Spleen (tissue), 11 donors: Measurements from ENCODE around the gene ZBTB5. TPM values are rescaled to one million over a fixed set of nuclear protein-coding genes. Genes with fewer than 3 reads are reported as not detected.

Experiments
- DNase-seq: peaks from one replicate; pipeline ENCODE4 v3.0.0-alpha.2; 2020
- H3K27ac ChIP-seq, 8 donors: fragments of 200-600 bp; sonication (generic) in 7 of 8; 1 replicate in 4 of 8; 2 replicates in 4 of 8; pipeline versions ENCODE4 v1.5.0 to v1.8.0; 2016 to 2021; ENCODE audit warnings: inconsistent platforms in 4 of 8, mild to moderate bottlenecking in 4 of 8, moderate library complexity in 1 of 8
- H3K27me3 ChIP-seq, 7 donors: fragments of 200-600 bp; sonication (generic) in 6 of 7; replicated peaks in 1 of 7; 1 replicate in 4 of 7; 2 replicates in 3 of 7; pipeline versions ENCODE4 v1.5.0 to v1.8.0; 2016 to 2021; ENCODE audit warnings: inconsistent platforms in 3 of 7, mild to moderate bottlenecking in 1 of 7
- H3K36me3 ChIP-seq, 6 donors: fragments of 200-600 bp; sonication (generic) in 5 of 6; 1 replicate in 4 of 6; 2 replicates in 2 of 6; pipeline versions ENCODE4 v1.5.0 to v1.8.0; 2016 to 2021; ENCODE audit warnings: inconsistent platforms in 2 of 6
- H3K4me1 ChIP-seq, 6 donors: fragments of 200-600 bp; sonication (generic) in 5 of 6; 1 replicate in 3 of 6; 2 replicates in 3 of 6; pipeline versions ENCODE4 v1.5.0 to v1.8.0; 2016 to 2021; ENCODE audit warnings: inconsistent platforms in 3 of 6
- H3K4me3 ChIP-seq, 8 donors: fragments of 200-600 bp; sonication (generic) in 7 of 8; 1 replicate in 4 of 8; 2 replicates in 4 of 8; pipeline versions ENCODE4 v1.5.0 to v1.8.0; 2016 to 2021; ENCODE audit warnings: inconsistent platforms in 4 of 8, mild to moderate bottlenecking in 4 of 8, moderate library complexity in 2 of 8
- H3K9me3 ChIP-seq, 8 donors: fragments of 200-600 bp; sonication (generic) in 7 of 8; 1 replicate in 4 of 8; 2 replicates in 4 of 8; pipeline versions ENCODE4 v1.5.0 to v1.8.0; 2016 to 2021; ENCODE audit warnings: inconsistent platforms in 4 of 8
- CTCF ChIP-seq, 11 experiments: fragments of 200-600 bp in 7 of 11; fragments of 450-650 bp in 4 of 11; sonication (generic) in 4 of 11; IDR thresholded peaks in 8 of 11; conservative IDR thresholded peaks in 3 of 11; 1 replicate in 7 of 11; 2 replicates in 4 of 11; pipeline versions ENCODE4 v1.4.0 to v1.8.0; 2016 to 2021; ENCODE audit warnings: antibody characterized with exemption in 11 of 11, inconsistent platforms in 4 of 11, mild to moderate bottlenecking in 1 of 11
- POLR2A ChIP-seq, 3 donors: fragments of 450-650 bp; IDR thresholded peaks; one replicate each; pipeline ENCODE4 v1.5.1; 2017; ENCODE audit warnings: antibody characterized with exemption in 3 of 3, mild to moderate bottlenecking in 1 of 3
- POLR2AphosphoS5 ChIP-seq, 3 donors: sonication (generic); formaldehyde crosslinking; IDR thresholded peaks; one replicate each; pipeline ENCODE4 v1.5.1; 2017; ENCODE audit warnings: antibody characterized with exemption in 3 of 3
- WGBS, 5 donors: extraction: QIAGEN DNeasy Blood & Tissue Kit in 3 of 5; methylation state at CpG; one replicate each; pipeline versions ENCODE4 v1.1.5 to v1.1.7; 2013 to 2018; 5-methylcytosine and 5-hydroxymethylcytosine counted together
- intact Hi-C: fragments of 100-400 bp; cut with DNase I; formaldehyde crosslinking; loops from one replicate; pipeline ENCODE4 v1.15.0; 2023; ENCODE audit warnings: low total_unique reads
- polyA plus RNA-seq, 3 donors: library from polyadenylated mRNA; stranded (reverse); fragments of 200-250 nt; gene quantifications; one replicate each; pipeline ENCODE4 v1.2.1, GENCODE V29; 2013
- total RNA-seq, 7 donors: library from RNA; depleted of rRNA in 3 of 7; stranded (reverse); fragments of >200 nt in 3 of 7; fragmentation: NEBNext Ultra II Directional in 4 of 7; extraction: Animal tissue kit (Norgen Biotek cat#: 25700) in 4 of 7; gene quantifications; one replicate each; pipeline versions ENCODE4 v1.1.0 to v1.2.1, GENCODE V29; 2016 to 2021
- donor health status: healthy with polysubstance abuse.
- donor health status: DM: no; HTN: no; CAD: no; lungs with moderate emphysema.
- donor health status: DM: no; HTN: no; CAD: no.
- donor health status: Bipolar disorder and iron deficiency.
- donor health status: healthy.
- donor health status: DM: no; HTN: no; CAD: no.
- donor health status: DM: yes; HTN: yes; CAD: no.

ZBTB5 gene
- total and polyA plus RNA-seq, 10 donors: 4.7 to 15.1 (median 11.5) TPM

GRCh38 chr9:37501957-37502596 is 36.8 kb upstream of the ZBTB5 start:
- no peak for TF ChIP-seq POLR2A (IDR thresholded peaks at IDR 0.05)
- no peak for TF ChIP-seq CTCF (IDR thresholded peaks at IDR 0.05 in 8 of 11, conservative IDR thresholded peaks at IDR 0.05 in 3 of 11)
- no peak for TF ChIP-seq POLR2AphosphoS5 (IDR thresholded peaks at IDR 0.05)
- peaks cover 0 to 93% (median 70%) of the 10 kb centered on the region in 6 donors for H3K36me3 ChIP-seq
- intact Hi-C loops: no loop called here
- H3K27ac ChIP-seq: peak overlapping the region in 5 of 8 donors; percentile 5 to 51 (median 25)
- H3K4me1 ChIP-seq: peaks cover 0 to 29% (median 3%) of the 10 kb centered on the region in 6 donors
- 60 to 86% (median 62%) methylated on average over 2 of the region's 2 CpGs for WGBS, 5 donors
- no peaks in the 10 kb centered on the region for H3K9me3 ChIP-seq
- no peak for DNase-seq
- H3K27me3 ChIP-seq: no peaks in the 10 kb centered on the region
- no peak overlapping the region for H3K4me3 ChIP-seq

GRCh38 chr9:37499297-37499696 is 34.0 kb upstream of the ZBTB5 start:
- intact Hi-C loops: no loop called here
- H3K36me3 ChIP-seq: peaks cover 0 to 99% (median 87%) of the 10 kb centered on the region in 6 donors
- WGBS, 5 donors: 87 to 100% (median 95%) methylated on average over 6 of the region's 6 CpGs

GRCh38 chr9:37498457-37498856 is 33.2 kb upstream of the ZBTB5 start:
- Histone ChIP-seq H3K27me3 (no peaks in the 10 kb centered on the region), H3K4me1 (peaks cover 0 to 15% (median 0%) of the 10 kb centered on the region in 6 donors), H3K4me3 (no peak overlapping the region), H3K36me3 (peaks cover 0 to 100% (median 88%) of the 10 kb centered on the region in 6 donors), H3K9me3 (no peaks in the 10 kb centered on the region), H3K27ac (no peak overlapping the region)
- intact Hi-C loops: no loop called here
- 54 to 97% (median 69%) methylated on average over 3 of the region's 3 CpGs for WGBS, 5 donors
- TF ChIP-seq CTCF (IDR thresholded peaks at IDR 0.05 in 8 of 11, conservative IDR thresholded peaks at IDR 0.05 in 3 of 11) (no peak), POLR2AphosphoS5 (IDR thresholded peaks at IDR 0.05) (no peak), POLR2A (IDR thresholded peaks at IDR 0.05) (no peak)
- DNase-seq: no peak

More at GRCh38 chr9:37499297-37499696, 34.0 kb upstream of the ZBTB5 start:
- no peak for DNase-seq
- Histone ChIP-seq H3K27me3 (no peaks in the 10 kb centered on the region), H3K9me3 (no peaks in the 10 kb centered on the region), H3K4me1 (peaks cover 0 to 23% (median 3%) of the 10 kb centered on the region in 6 donors), H3K27ac (no peak overlapping the region), H3K4me3 (no peak overlapping the region)
- no peak for TF ChIP-seq POLR2A (IDR thresholded peaks at IDR 0.05)
- TF ChIP-seq CTCF (IDR thresholded peaks at IDR 0.05 in 8 of 11, conservative IDR thresholded peaks at IDR 0.05 in 3 of 11): no peak
- TF ChIP-seq POLR2AphosphoS5 (IDR thresholded peaks at IDR 0.05): no peak

GRCh38 chr9:37497320-37497719 is 32.1 kb upstream of the ZBTB5 start:
- peaks cover 1 to 100% (median 89%) of the 10 kb centered on the region in 6 donors for H3K36me3 ChIP-seq
- intact Hi-C loops: no loop called here
- DNase-seq: no peak
- H3K4me1 ChIP-seq: peaks cover 0 to 13% (median 0%) of the 10 kb centered on the region in 6 donors
- H3K27me3 ChIP-seq: no peaks in the 10 kb centered on the region
- H3K27ac ChIP-seq: no peak overlapping the region
- WGBS, 5 donors: 93 to 100% (median 98%) methylated on average over 3 of the region's 3 CpGs
- no peak for TF ChIP-seq POLR2AphosphoS5 (IDR thresholded peaks at IDR 0.05)
- no peak for TF ChIP-seq CTCF (IDR thresholded peaks at IDR 0.05 in 8 of 11, conservative IDR thresholded peaks at IDR 0.05 in 3 of 11)
- TF ChIP-seq POLR2A (IDR thresholded peaks at IDR 0.05): no peak
- H3K9me3 ChIP-seq: no peaks in the 10 kb centered on the region
- no peak overlapping the region for H3K4me3 ChIP-seq
